SK-N-SH (cell line): ENCODE measurements around the gene SACM1L. TPM values are rescaled to one million over a fixed set of nuclear protein-coding genes. Genes with fewer than 3 reads are reported as not detected.

Source experiments
- CTCF ChIA-PET: fragments of 300-600, 350-600 bp; formaldehyde crosslinking; extraction: SDS; loops from one replicate; lab custom pipeline; 2021; lab: Yijun Ruan, JAX
- POLR2A ChIA-PET: fragments of 350-600 bp; sonication (Branson Sonifier 250); formaldehyde crosslinking; extraction: SDS; loops from one replicate; lab custom pipeline; 2020; ENCODE audit warnings: antibody characterized with exemption, inconsistent platforms; lab: Yijun Ruan, JAX
- DNase-seq: peaks from one replicate; pipeline ENCODE4 v3.0.0; 2012
- H2AFZ ChIP-seq: fragments of 200-600 bp; sonication (generic); 2 replicates; pipeline ENCODE4 v1.8.1; 2016; ENCODE audit warnings: antibody characterized with exemption, mild to moderate bottlenecking, low read depth
- H3F3A ChIP-seq: fragments of 200-600 bp; sonication (generic); replicated peaks from 2 replicates; pipeline ENCODE3; 2016; ENCODE audit warnings: antibody characterized with exemption, mild to moderate bottlenecking; ENCODE audit not compliant: insufficient read depth
- H3K27ac ChIP-seq, 2 experiments: fragments of 200-500 bp in 1 of 2; fragments of 200-600 bp in 1 of 2; sonication (Bioruptor generic) in 1 of 2; sonication (generic), shearing (Covaris generic) in 1 of 2; 2 replicates each; pipeline versions ENCODE4 v1.5.1 to v1.6.1; 2014 to 2016; ENCODE audit warnings: low read depth in 2 of 2, inconsistent platforms in 1 of 2, low read length in 1 of 2, mild to moderate bottlenecking in 1 of 2, mixed read lengths in 1 of 2
- H3K27me3 ChIP-seq: fragments of 200-600 bp; sonication (generic), shearing (Covaris generic); 2 replicates; pipeline ENCODE4 v1.6.1; 2016; ENCODE audit warnings: mixed run types; ENCODE audit not compliant: insufficient read depth
- H3K36me3 ChIP-seq, 2 experiments: fragments of 200-500 bp in 1 of 2; fragments of 200-600 bp in 1 of 2; sonication (Bioruptor generic) in 1 of 2; sonication (generic) in 1 of 2; replicated peaks in 1 of 2; 2 replicates each; pipeline versions ENCODE3 to v1.5.1; 2014 to 2016; ENCODE audit warnings: low read length in 1 of 2, mild to moderate bottlenecking in 1 of 2; ENCODE audit not compliant: insufficient read depth in 2 of 2, control insufficient read depth in 1 of 2
- H3K4me1 ChIP-seq, 2 experiments: fragments of 200-500 bp in 1 of 2; fragments of 200-600 bp in 1 of 2; sonication (Bioruptor generic) in 1 of 2; sonication (generic), shearing (Covaris generic) in 1 of 2; 2 replicates each; pipeline versions ENCODE4 v1.5.1 to v1.6.1; 2014 to 2016; ENCODE audit warnings: low read depth in 1 of 2, low read length in 1 of 2, mixed run types in 1 of 2; ENCODE audit not compliant: insufficient read depth in 2 of 2, control insufficient read depth in 1 of 2
- H3K4me2 ChIP-seq: fragments of 200-600 bp; sonication (generic), shearing (Covaris generic); 2 replicates; pipeline ENCODE4 v1.6.1; 2017; ENCODE audit warnings: mixed run types
- H3K4me3 ChIP-seq, 2 experiments: fragments of 200-500 bp in 1 of 2; fragments of 200-600 bp in 1 of 2; sonication (Bioruptor generic) in 1 of 2; sonication (generic), shearing (Covaris generic) in 1 of 2; 2 replicates each; pipeline versions ENCODE4 v1.5.1 to v1.8.1; 2014 to 2016; ENCODE audit warnings: low read depth in 2 of 2, inconsistent platforms in 1 of 2, low read length in 1 of 2, mild to moderate bottlenecking in 1 of 2, mixed read lengths in 1 of 2, moderate library complexity in 1 of 2
- H3K79me2 ChIP-seq: fragments of 200-600 bp; sonication (generic); 2 replicates; pipeline ENCODE4 v1.8.1; 2017; ENCODE audit warnings: mild to moderate bottlenecking; ENCODE audit not compliant: insufficient read depth
- H3K9ac ChIP-seq: fragments of 200-600 bp; sonication (generic); 2 replicates; pipeline ENCODE4 v1.6.1; 2017; ENCODE audit warnings: mixed run types
- H3K9me2 ChIP-seq: fragments of 200-600 bp; sonication (generic); 2 replicates; pipeline ENCODE4 v1.6.1; 2017; ENCODE audit warnings: mixed run types
- H3K9me3 ChIP-seq: fragments of 200-600 bp; sonication (generic); 2 replicates; pipeline ENCODE4 v1.6.1; 2017; ENCODE audit warnings: mixed run types, mild to moderate bottlenecking, moderate library complexity
- H4K20me1 ChIP-seq: fragments of 200-600 bp; sonication (generic); 2 replicates; pipeline ENCODE4 v1.6.1; 2017; ENCODE audit warnings: mild to moderate bottlenecking, mixed run types; ENCODE audit not compliant: insufficient read depth
- CHD2 ChIP-seq: fragments of 150-350 bp; IDR thresholded peaks from 2 replicates; pipeline ENCODE4 v1.6.1; 2018; ENCODE audit warnings: low read length; ENCODE audit not compliant: partially characterized antibody
- EP300 ChIP-seq, 2 experiments: IDR thresholded peaks; 2 replicates each; pipeline versions ENCODE4 v1.4.0 to v1.6.1; 2012; ENCODE audit warnings: borderline replicate concordance in 1 of 2, low read depth in 1 of 2, low read length in 1 of 2
- FOSL2 ChIP-seq: IDR thresholded peaks from 2 replicates; pipeline ENCODE4 v1.4.0; 2012; ENCODE audit warnings: low read depth, mild to moderate bottlenecking, moderate library complexity, borderline replicate concordance
- GABPA ChIP-seq: IDR thresholded peaks from 2 replicates; pipeline ENCODE4 v1.4.0; 2012; ENCODE audit warnings: low read depth, mild to moderate bottlenecking
- IRF3 ChIP-seq: fragments of 150-350 bp; IDR thresholded peaks from 2 replicates; pipeline ENCODE4 v1.6.1; 2016; ENCODE audit warnings: mild to moderate bottlenecking, low read depth, low read length
- JUND ChIP-seq: IDR thresholded peaks from 2 replicates; pipeline ENCODE4 v1.4.0; 2012
- MXI1 ChIP-seq: IDR thresholded peaks from 2 replicates; pipeline ENCODE4 v1.6.1; 2012; ENCODE audit warnings: mild to moderate bottlenecking, low read depth, low read length, improper control_type of control experiment
- NRF1 ChIP-seq: IDR thresholded peaks from 2 replicates; pipeline ENCODE4 v1.6.1; 2012; ENCODE audit warnings: low read depth, mild to moderate bottlenecking, low read length
- PBX3 ChIP-seq: IDR thresholded peaks from 2 replicates; pipeline ENCODE4; 2012
- POLR2AphosphoS5 ChIP-seq: IDR thresholded peaks from 2 replicates; pipeline ENCODE4 v1.6.1; 2012; ENCODE audit warnings: low read depth, low read length
- RCOR1 ChIP-seq: fragments of 150-350 bp; IDR thresholded peaks from 2 replicates; pipeline ENCODE4 v1.6.1; 2017; ENCODE audit warnings: antibody characterized with exemption, low read length
- RFX5 ChIP-seq: IDR thresholded peaks from 2 replicates; pipeline ENCODE4 v1.6.1; 2012; ENCODE audit warnings: mild to moderate bottlenecking, improper control_type of control experiment, low read length
- SIN3A ChIP-seq: IDR thresholded peaks from 2 replicates; pipeline ENCODE4 v1.6.1; 2012; ENCODE audit warnings: low read depth, mild to moderate bottlenecking, low read length, moderate library complexity, borderline replicate concordance
- TCF12 ChIP-seq: IDR thresholded peaks from 2 replicates; pipeline ENCODE4 v1.4.0; 2012
- TEAD4 ChIP-seq: IDR thresholded peaks from 2 replicates; pipeline ENCODE4 v1.4.0; 2012; ENCODE audit warnings: mild to moderate bottlenecking, borderline replicate concordance; ENCODE audit not compliant: insufficient read depth
- USF1 ChIP-seq: IDR thresholded peaks from 2 replicates; pipeline ENCODE4 v1.4.0; 2012; ENCODE audit warnings: low read depth, borderline replicate concordance
- USF2 ChIP-seq: fragments of 150-350 bp; IDR thresholded peaks from 2 replicates; pipeline ENCODE4 v1.6.1; 2017; ENCODE audit warnings: antibody characterized with exemption, low read length, low read depth, borderline replicate concordance
- YY1 ChIP-seq: IDR thresholded peaks from 2 replicates; pipeline ENCODE4 v1.4.0; 2012; ENCODE audit warnings: low read depth, mild to moderate bottlenecking
- WGBS: methylation state at CpG from one replicate; pipeline ENCODE4 v1.1.6; 2017; ENCODE audit warnings: low lambda C conversion rate; 5-methylcytosine and 5-hydroxymethylcytosine counted together
- polyA plus RNA-seq, 3 experiments: library from polyadenylated mRNA; depleted of rRNA; stranded (reverse); fragments of >200 nt; gene quantifications; 2 replicates each; pipeline ENCODE4 v1.2.3, GENCODE V29; 2012

Gene SACM1L
- polyA plus RNA-seq, 1 of the 3 experiments (the other 2 are of a cell fraction), result 11.2 TPM

GRCh38 chr3:45677841-45678240, 11.4 kb upstream of the SACM1L start:
- Histone ChIP-seq H3K79me2 (no peaks in the 10 kb centered on the region), H4K20me1 (no peaks in the 10 kb centered on the region), H3K9ac (no peak overlapping the region), H3K27ac (no peak overlapping the region), H3K4me3 (no peak overlapping the region), H3K36me3 (peaks cover 27 to 58% of the 10 kb centered on the region in 2 experiments), H3K27me3 (no peaks in the 10 kb centered on the region), H2AFZ (no peak overlapping the region), H3K4me1 (peaks cover 0 to 8% of the 10 kb centered on the region in 2 experiments; a peak in 1 of 4 replicates), H3K4me2 (no peak overlapping the region), H3F3A (no peaks in the 10 kb centered on the region), H3K9me2 (no peaks in the 10 kb centered on the region), H3K9me3 (no peaks in the 10 kb centered on the region)
- ChIA-PET POLR2A (no interaction called here), CTCF (interaction anchor here (1.1 to 2.1 kb wide), 8 partner anchors 10 to 401 kb away, joined by 3 to 10 read pairs (median 6); no protein-coding TSS in a partner anchor)
- TF ChIP-seq TEAD4, result no peak
- no peak for TF ChIP-seq SIN3A
- no peak for TF ChIP-seq CHD2
- no peak for TF ChIP-seq NRF1
- no peak for TF ChIP-seq RFX5
- no peak for TF ChIP-seq FOSL2
- TF ChIP-seq IRF3, result no peak
- TF ChIP-seq USF2, result no peak
- TF ChIP-seq POLR2AphosphoS5, result no peak
- no peak for TF ChIP-seq MXI1
- no peak for TF ChIP-seq PBX3
- no peak for TF ChIP-seq YY1
- TF ChIP-seq RCOR1, result no peak
- TF ChIP-seq GABPA, result no peak
- TF ChIP-seq JUND, result no peak
- no peak for TF ChIP-seq USF1
- TF ChIP-seq TCF12, result no peak
- no peak for TF ChIP-seq EP300 (IDR thresholded peaks at IDR 0.05; ENCODE audit: borderline replicate concordance in 1 of 2, low read depth in 1 of 2, low read length in 1 of 2)
- 95% methylated on average over 10 of the region's 10 CpGs for WGBS
- DNase-seq, result no peak
